ENCODE measurements around the gene SAP130.

Gene SAP130

DNA sequence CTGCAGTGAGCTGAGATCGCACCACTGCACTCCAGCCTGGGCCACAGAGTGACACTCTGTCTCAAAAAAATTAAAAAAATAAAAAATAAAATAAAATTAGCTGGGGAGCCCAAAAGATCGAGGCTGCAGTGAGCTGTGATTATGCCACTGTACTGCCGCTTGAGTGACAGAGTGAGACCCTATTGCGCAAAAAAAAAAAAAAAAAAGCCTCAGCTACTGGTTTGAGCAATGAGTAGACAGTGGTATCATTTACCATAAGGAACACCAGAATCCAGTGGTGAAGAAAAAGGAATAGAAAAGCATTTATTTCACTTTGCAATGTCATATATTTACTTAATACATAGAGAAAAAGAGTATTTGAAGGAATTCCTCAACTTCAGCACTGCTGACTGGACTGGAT is 3.0 kb downstream of the SAP130 start:
- no peak for DNase-seq

GRCh38 chr2:128017561-128017960 is 10.3 kb downstream of the SAP130 start:
- DNase-seq, result no peak

DNA sequence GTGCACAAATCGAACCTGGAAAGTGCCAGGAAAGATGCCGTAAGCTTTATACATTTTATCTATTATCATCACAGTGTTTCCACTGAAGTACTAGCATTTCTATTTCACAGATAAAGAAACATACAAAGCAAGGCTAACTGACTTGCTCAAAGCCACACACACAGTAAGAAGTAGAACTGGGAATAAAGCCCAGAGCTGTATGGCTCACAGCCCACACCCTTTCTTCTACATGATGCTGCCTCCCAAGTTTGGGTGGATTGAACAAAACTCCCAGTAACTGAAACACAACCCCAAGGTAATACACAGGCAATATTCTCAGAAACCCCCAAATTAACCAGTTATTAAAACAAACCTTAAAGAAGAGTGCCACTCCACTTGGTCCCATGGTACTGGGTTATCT is 11.2 kb downstream of the SAP130 start:
- no peak for DNase-seq

DNA sequence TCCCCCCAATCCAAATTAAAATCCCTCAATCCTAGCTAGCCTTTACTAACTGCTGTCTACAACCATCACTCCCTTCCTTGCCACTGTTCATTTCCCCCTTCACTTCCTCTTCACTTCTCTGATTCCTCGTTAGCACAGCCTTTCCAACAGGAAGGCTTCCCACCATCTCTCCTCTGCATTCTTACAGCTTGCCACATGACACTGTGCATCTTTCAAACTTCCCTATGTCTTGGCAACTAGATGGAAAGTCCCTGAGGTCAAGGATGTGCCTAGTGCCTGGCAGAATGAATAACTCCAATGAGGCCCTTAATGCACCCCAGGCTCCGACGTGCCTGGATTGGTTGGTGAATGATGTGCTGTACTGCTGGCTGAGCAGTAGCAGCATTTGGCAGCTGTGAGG is 15.2 kb downstream of the SAP130 start:
- no peak for DNase-seq

GRCh38 chr2:128008074-128008672 is 19.7 kb downstream of the SAP130 start:
- DNase-seq, result no peak

GRCh38 chr2:128004509-128004908 is 23.4 kb downstream of the SAP130 start:
- no peak for DNase-seq

DNA sequence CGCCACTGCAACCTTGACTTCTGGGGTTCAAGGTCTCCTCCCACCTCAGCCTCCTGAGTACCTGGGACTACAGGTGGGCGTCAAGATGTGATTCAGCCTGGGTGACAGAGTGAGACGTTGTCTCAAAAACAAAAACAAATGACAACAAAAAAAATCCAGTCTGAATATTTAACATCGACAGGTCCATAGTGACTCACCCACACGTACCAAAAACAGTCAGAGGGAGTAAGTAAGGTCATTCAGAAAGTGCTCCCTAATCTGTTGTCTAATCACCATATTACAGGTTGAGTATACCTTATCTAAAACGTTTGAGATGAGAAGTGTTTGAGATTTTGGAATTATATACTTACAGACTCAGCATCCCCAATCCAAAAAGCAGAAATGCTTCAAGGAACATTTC is 24.4 kb downstream of the SAP130 start:
- no peak for DNase-seq

- no peak for DNase-seq
These were observed 31.7 kb downstream of the SAP130 start for GRCh38 chr2:127996160-127996559.

GRCh38 chr2:127995725-127996124 is 32.1 kb downstream of the SAP130 start:
- DNase-seq, result no peak

GRCh38 chr2:127993659-127994058 is 34.2 kb downstream of the SAP130 start:
- no peak for DNase-seq

GRCh38 chr2:127991742-127992141 is 36.1 kb downstream of the SAP130 start:
- no peak for DNase-seq

GRCh38 chr2:127986548-127987079 is 41.2 kb downstream of the SAP130 start:
- no peak for DNase-seq

DNA sequence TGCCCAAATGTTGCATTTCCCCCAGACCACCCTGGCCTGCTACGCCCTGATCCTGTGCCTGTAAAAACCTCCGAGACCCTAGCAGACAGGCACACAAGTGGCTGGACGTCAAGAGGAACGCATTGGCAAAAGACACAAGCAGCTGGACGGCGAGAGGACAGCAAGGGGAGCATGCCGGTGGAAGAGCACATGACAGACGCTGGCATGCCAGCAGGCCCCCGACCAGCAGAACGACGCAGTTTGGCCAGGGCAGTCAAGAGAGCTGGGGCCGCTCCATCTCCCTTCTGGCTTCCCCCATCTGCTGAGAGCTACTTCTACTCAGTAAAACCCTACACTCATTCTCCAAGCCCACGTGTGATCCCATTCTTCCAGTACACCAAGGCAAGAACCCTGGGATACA is 42.1 kb downstream of the SAP130 start:
- DNase-seq, result no peak

DNA sequence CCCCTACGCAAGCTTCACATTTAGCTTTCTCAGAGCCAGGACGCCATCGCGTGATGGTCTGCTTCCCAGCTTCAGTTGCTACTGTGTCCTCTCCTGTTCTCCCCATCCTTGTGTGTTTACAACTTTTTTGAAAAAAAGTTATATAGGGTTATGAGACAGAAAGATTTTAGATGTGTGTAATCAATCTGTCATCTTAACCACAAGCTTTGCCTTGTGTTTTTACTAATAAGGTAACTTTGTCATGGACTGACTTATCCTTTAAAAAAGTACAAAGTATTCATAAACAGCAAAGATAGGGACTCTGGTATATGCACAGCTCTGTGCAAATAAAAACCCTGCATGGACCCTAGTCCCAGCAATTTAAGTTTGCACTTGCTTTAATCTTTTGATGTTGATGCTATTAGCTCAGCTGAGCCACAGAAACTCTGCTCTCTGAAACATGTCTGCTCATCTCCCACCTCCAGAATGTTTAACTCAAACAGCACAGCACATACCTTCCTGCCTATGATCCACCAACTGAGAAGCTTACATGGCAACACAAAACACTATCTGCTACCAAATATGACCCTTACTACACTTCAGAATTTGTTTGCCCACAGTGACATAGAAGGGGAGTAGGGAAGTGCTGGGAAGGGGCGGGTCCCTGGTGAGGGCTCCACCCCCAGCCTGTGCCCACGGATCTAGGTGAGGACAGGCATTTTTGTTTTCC is 42.7 kb downstream of the SAP130 start:
- DNase-seq, result no peak

- no peak for DNase-seq
These were observed 43.3 kb downstream of the SAP130 start for GRCh38 chr2:127984551-127984950.

- DNase-seq, result no peak
These were observed 58.4 kb downstream of the SAP130 start for GRCh38 chr2:127969446-127969845.

GRCh38 chr2:127968610-127969339 is 59.1 kb downstream of the SAP130 start:
- no peak for DNase-seq

- no peak for DNase-seq
These were observed 66.1 kb downstream of the SAP130 start for GRCh38 chr2:127961729-127962128.

DNA sequence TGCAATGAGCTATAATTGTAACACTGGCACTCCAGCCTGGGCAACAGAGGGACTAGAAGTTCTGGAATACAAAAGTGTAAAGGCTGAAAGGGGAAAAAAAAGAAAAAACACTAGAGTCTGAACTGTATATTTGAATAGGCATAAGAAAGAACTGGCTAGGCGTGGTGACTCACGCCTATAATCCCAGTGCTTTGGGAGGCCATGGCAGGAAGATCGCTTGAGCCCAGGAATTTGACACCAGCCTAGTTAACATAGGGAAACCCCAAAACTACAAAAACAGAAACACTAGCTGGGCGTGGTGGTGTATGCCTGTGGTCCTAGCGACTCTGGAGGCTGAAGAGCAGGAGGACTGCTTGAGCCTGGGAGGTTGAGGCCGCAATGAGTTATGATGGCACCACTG is 70.6 kb downstream of the SAP130 start:
- no peak for DNase-seq

DNA sequence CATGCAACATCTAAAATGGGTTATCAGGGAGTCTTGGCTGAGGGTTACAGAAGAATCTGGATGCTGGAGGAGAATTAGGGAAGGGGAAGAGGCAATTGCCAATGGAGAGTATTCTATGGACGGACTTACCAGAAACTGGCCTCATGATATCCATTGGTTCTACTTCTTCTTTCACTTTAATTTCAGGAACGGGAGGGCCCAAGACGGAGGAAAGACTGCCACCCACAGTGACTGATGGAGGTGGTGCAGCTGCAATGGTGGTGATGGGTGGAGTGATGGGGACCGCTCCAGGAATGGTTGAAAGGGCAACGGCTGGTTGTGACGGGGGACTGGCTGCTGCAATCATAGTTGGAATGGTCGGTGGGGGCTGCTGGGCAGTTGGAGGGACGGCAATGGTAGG is 73.0 kb downstream of the SAP130 start:
- DNase-seq, result no peak

DNA sequence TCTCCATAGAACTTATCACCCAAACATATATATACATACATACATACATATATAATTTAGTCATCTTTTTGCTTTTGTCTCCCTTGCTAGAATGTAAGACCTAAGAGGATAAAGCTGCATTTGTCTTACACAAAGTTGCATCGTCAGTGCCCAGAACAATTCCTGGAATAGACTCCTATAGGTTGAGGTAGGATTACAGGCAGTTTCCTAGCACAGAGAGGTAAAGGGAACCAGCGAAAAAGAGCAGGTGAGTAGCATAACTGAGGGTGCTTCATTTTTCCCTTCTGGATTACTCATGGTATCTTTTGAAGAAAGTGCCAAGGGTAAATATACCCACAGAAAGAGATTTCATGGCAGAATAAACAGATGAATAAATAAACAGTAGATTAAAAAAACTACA is 74.0 kb downstream of the SAP130 start:
- DNase-seq, result no peak

GRCh38 chr2:127953128-127953718 is 74.6 kb downstream of the SAP130 start:
- no peak for DNase-seq

GRCh38 chr2:127951026-127951425 is 76.8 kb downstream of the SAP130 start:
- no peak for DNase-seq

DNA sequence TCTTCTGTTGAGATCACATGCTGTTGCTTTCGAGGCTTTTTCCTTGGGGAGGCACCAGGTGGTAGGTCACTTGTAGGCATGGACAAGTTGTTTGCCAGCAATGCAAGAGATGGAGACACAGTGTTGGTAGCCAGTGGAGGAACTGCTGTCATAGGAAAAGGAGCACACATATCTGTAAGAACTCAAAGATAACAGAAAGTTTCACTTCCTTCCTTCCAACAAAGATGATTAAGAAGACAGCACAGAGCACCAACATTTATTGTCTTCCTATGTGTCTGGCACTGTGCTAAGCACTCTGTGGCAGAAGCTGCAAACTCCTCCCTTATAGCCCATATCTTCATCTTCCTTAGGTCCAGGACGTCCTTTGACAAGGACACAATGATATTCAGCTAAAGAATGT is 77.6 kb downstream of the SAP130 start:
- no peak for DNase-seq

Measured in bone marrow (tissue), 2 donors.